COLO668 (cell line): Measurements from ENCODE around the gene RUNX2.

Experiments
- DNase-seq: peaks from one replicate; lab custom pipeline; 2025; ENCODE audit not compliant: unreplicated experiment; lab: John Stamatoyannopoulos, UW

Gene RUNX2

DNA sequence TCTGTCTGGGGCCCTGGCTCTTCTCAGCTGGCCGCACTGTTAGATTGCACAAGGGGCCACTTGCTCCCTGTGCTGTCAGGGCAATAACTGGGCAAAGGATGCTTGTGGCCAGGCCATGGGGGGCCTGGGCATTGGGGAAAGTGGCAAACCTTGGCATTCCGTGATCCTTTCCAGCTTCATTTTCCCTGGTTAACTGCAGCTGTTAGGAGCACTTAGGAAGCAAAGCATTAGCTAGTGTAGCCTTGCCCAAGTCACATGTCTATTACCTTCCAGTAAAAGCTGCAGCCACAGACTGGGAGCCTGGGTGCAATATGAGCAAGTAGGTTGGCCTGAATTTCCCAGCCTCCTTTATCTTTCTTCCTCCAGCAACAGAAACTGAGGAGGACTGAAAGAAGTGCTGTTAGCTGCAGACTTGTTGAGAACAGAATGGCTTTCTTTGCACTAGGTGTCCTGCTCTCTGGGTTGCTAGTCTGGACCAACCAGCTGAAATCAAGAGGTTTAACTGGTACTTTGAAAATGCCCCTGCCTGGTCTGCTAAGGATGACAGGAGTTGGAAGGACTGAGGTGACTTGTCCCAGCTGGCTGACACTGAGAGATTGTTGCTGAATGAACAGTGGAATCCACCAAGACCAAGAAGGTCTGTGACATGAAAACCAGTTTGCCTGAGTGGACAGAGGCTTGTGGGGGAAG, 361.9 kb downstream of the RUNX2 start:
- DNase-seq = no peak

DNA sequence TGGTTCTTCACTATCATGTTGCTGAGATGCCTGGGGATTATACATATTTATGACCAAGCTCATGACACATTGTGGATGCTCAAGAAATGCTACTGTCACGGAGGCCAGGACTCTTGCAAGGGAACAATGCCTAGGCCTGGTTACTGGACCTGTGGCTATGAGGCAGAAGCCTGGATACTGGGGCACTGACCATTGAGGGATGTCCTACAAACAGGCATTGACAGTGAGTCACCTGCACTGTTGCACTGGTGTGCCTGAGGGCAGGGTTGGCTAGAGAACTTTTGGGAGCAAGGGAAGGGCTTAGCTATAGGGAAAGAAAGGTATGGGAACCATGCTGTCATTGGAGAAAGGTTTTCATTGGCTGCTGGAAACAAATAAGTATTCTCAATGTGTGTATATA, 362.7 kb downstream of the RUNX2 start:
- no peak for DNase-seq

DNA sequence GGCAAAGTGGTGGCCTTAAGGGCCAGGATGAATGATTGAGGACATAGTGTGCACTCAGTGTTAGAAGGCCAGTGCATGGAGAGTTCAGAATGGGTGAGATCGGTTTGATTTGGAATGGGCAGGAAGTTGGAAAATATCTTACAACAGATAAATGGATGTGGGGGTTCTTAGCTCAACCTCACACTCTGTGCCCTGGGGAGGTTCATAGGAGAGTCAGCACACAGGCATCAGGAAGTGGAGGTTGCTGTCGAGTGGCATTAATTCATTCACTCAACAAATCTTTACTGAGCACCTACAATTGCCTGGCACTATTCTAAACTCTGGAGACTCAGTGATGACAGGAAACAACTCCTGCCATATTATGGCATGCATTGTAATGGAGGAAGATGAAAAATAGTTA, 363.3 kb downstream of the RUNX2 start:
- DNase-seq = no peak

DNA sequence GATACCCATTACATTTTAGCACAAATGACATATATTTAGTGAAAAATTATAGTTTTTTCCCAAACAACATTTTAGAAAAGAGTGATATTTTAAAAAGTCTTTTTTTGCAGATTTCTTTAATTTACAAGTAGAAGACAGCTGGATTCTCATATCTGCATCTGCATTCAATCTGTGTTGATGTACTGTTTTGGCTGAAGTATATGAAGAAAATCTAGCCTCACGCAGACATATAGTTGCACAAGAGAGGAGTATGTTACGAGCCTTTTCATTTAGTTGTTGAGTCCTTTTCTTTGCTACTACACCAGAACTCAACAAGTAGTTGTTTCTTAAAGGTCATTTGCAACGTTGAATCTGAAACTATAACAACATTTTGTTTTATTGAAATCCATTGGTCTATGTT, 363.9 kb downstream of the RUNX2 start:
- no peak for DNase-seq

DNA sequence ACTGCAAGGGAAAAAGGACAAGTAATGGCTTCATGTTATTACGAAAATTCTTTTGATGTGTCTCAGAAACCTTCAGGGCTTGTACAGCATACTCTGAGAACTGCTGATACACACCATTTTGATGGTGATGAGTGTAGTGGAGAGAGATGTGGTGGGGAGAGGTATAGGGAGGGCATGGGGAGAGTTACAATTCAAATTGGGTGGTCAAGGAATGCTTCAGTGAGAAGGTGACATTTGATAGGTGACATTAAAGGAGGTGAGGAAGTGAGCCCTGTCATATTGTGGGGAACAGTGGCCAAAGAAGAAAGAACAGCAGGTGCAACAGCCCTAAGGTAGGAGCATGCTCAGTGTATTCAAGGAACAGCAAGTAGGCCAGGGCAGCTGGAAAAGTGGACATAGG, 368.6 kb downstream of the RUNX2 start:
- no peak for DNase-seq

- no peak for DNase-seq
These were observed 369.5 kb downstream of the RUNX2 start for GRCh38 chr6:45697605-45698004.

DNA sequence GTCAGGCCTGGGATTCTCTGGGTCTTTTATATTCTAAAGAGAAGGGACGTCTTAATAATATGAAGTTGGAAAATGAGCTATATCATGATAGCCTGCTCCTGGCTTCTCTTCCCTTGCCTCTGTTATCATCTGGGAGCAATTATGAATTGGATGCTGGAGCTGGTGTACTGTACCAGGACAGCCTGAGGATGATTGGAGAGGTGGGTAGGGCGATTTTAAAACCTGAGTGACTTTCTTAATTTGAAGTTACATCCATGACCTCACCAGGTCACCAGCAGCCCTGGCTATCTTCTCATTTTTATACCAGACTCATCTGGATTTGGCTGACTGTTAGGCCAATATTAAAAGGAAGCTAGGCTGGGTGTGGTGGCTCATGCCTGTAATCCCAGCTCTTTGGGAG, 369.9 kb downstream of the RUNX2 start:
- no peak for DNase-seq

DNA sequence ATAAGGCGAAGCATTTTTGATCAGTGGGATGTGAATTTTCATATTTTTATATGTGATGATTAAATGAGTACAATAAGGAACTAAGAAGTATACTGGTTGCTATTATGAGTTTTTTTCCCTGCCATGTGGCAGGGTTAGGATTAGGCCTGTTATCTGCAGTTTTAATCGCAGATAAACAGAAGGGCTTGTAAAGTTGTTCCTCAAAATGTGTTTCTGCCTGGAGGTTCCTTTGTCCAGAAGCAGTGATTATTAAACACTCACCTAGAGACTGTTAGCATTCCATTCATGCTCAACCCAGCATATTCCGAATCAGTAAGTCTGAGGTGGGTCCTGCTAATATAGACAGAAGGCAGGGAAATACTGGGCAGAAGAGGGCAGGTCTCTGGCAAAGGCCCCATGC, 371.5 kb downstream of the RUNX2 start:
- DNase-seq = no peak

DNA sequence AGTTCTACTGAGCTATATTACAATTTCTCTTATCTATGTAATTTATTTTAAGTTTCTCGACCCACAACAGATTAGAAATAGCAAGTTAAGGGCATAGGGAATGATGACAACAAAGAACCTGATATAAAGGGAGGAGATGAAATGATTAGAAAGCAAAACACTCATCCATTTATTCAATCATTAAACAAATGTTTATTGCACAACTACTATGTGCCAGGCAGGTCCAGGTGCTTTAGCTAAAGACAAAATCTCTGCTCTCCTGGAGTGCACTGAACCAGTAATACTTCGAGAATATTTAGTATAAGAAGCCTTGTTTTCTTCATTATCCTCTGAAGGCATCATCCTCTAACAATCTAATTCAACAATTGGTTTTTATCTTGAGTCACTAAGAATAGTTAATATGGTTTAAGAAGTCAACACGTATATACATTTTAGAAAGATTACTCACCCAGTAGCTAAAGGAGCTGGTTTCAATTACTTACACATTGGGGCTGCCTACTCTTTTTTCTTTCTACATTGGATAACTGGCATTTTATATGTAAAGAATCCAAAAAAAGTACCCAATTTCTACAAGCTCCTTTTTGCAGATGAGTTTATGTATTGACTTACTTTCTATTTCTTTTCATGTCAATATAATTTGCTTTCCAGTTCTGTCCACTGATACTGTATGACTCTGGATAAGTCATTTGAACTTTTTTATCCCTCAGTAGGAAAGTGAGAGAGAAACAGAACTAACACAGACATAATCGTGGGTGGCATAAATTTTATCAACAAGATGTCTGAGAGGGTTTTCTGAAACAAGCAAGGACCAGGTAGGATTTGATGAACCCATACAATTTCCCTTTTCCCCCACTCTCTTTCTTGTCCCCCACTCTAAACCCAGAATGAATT, 375.0 kb downstream of the RUNX2 start:
- DNase-seq = no peak

DNA sequence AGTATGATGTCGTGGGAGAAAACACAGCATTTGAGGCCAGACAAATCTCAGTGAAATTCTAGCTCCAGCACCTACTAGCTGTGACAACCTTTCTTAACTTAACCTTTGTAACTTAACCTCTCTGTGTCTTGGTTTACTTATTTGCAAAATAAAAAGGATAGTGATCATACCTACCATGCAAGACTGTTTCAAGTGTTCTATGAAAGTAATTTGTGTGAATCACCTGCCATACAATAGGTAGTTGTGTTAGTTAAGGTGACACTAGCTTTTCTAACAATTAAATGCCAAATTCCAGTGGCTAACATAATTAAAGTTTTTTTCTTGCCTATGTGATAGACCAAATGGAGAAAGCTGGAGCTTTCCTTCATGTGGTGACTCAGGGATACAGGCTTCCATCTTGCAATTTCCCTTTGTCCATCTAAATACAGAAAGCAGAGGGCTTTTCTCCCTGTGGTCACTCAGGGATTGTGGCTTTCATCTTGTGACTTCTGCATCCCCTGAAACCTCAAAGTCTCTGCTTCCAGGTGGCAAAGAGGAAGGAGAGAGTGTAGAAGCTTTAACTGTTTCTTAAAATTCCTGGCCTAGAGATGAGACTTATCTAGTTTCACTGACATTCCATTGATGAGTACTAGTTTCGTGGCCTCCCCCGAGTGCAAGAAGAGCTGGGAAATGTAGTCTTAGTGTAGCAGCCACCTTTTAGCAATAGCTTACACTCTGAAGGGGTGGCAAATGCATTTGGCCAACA, 376.1 kb downstream of the RUNX2 start:
- no peak for DNase-seq

DNA sequence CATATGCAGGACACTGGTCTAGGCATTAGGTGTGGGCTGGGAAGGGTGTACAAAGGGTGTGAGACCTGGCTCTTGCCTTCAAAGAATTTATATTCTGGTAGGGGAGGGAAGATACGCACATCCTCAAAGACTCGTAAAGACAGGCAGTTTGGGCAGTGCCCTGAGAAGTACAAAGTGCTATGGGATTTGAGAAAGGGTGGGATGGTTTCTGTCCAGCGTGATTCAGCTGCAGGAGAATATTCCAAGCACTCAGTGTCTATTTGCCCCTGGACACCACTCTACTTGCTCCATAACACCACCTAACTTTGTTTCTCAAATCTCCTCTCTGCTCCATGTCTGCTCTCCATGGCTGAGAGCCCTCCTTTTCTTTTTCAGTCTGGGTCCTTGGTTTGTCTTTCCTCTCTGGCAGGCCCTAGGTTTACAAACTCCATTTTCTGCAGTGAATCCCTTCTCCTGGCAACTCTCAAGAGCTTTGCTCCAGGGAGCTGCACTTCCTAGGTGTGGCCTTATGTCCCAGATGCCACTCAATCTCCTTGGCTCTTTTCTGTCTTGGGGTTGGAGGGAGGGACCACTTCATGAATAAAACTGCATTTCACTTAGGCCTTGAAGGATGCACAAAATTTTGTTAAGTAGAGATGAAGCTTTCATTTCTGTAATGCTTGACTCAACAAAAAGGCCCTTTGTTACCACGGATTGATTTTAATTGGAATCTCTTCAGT, 377.2 kb downstream of the RUNX2 start:
- no peak for DNase-seq

GRCh38 chr6:45706319-45706718, 378.2 kb downstream of the RUNX2 start:
- DNase-seq = no peak

DNA sequence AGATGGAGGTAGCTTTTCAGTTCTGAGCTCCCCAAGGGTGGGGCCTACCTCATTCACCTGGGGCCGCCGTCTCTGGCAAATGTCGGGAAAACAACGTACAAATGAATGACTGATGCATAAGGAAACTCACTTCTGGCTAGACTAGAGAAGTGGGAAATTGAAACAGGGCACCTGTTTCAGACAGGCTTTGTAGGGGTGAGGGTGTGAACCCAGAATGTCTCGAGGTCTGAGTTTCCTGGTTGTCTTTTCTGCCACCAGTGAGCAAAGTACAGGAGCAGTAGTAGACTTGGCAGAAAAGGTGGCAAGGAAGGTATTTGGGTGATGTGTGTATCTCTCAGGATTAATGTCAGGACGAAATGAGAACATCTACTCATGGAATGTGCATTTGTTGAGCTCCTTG, 379.0 kb downstream of the RUNX2 start:
- DNase-seq = no peak

- no peak for DNase-seq
These were observed 381.7 kb downstream of the RUNX2 start for GRCh38 chr6:45709781-45710220.

GRCh38 chr6:45710304-45710821, 382.2 kb downstream of the RUNX2 start:
- no peak for DNase-seq

GRCh38 chr6:45712076-45712475, 383.9 kb downstream of the RUNX2 start:
- no peak for DNase-seq

DNA sequence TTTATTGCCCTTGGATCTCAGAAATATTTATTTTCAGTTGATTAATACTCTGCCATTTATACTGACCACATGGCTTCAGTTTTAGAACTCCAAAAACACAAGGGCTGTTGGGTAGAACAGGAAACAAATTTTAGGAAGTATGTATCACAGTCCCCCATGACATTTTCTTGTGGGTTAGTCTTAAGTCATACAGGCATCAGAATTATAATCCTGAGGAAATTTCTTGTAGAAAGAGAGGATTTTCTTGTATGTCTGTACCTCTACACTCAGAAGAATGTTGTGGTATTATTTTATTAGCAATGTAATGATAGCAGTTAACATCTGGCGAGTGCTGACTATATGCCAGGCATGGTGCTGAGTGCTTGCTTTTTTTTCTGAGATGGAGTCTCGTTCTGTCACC, 384.7 kb downstream of the RUNX2 start:
- no peak for DNase-seq
